PFSK-1 (cell line): Measurements from ENCODE around the gene GABARAP.

Source experiments
- FOXP2 ChIP-seq: optimal IDR thresholded peaks from 2 replicates; pipeline ENCODE3; 2011; ENCODE audit warnings: borderline replicate concordance, control low read depth, inconsistent platforms; ENCODE audit not compliant: insufficient read depth; ENCODE audit errors: extremely low read length, extremely low read depth
- POLR2AphosphoS5 ChIP-seq: IDR thresholded peaks from 2 replicates; pipeline ENCODE4 v1.6.1; 2012; ENCODE audit warnings: low read depth, mild to moderate bottlenecking, control low read depth, low read length, moderate library complexity
- SIN3A ChIP-seq: IDR thresholded peaks from 2 replicates; pipeline ENCODE4 v1.6.1; 2012; ENCODE audit warnings: mild to moderate bottlenecking, low read length, moderate library complexity, borderline replicate concordance; ENCODE audit not compliant: insufficient read depth
- TAF1 ChIP-seq: IDR thresholded peaks from 2 replicates; pipeline ENCODE4 v1.6.1; 2012; ENCODE audit warnings: low read length, control low read depth, borderline replicate concordance; ENCODE audit not compliant: insufficient read depth
- TF ChIP-seq, protein P1 (sequence below), 2 experiments: IDR thresholded peaks; 2 replicates each; pipeline versions ENCODE4 v1.6.1 to v1.8.0; 2011 to 2012; ENCODE audit warnings: low read depth in 2 of 2, low read length in 2 of 2, control low read depth in 1 of 2, inconsistent platforms in 1 of 2, mild to moderate bottlenecking in 1 of 2, moderate library complexity in 1 of 2; ENCODE audit not compliant: insufficient read depth in 1 of 2

GABARAP gene

DNA sequence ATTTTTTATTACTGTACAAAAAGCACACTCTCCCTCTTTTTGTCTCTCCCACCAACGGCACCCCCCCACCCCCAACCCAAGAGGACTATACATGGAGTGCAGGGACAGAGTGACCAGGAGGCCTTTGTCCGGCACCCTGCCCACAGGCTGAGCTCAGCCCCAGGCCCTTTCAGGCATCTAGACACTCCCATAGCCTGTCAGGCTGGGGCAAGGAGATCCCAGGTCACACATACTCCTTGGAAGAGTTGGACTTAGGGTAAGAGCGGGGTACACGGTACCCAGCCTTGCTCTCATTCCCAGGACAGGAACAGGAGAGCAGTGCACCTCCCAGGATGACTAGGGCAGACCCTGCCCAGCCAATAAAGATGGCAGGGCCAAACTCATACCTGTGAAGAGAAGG, 17.9 kb upstream of the GABARAP start:
- TF ChIP-seq POLR2AphosphoS5 (no peak), FOXP2 (no peak), TAF1 (no peak), SIN3A (no peak)
- TF ChIP-seq, protein P1, sequence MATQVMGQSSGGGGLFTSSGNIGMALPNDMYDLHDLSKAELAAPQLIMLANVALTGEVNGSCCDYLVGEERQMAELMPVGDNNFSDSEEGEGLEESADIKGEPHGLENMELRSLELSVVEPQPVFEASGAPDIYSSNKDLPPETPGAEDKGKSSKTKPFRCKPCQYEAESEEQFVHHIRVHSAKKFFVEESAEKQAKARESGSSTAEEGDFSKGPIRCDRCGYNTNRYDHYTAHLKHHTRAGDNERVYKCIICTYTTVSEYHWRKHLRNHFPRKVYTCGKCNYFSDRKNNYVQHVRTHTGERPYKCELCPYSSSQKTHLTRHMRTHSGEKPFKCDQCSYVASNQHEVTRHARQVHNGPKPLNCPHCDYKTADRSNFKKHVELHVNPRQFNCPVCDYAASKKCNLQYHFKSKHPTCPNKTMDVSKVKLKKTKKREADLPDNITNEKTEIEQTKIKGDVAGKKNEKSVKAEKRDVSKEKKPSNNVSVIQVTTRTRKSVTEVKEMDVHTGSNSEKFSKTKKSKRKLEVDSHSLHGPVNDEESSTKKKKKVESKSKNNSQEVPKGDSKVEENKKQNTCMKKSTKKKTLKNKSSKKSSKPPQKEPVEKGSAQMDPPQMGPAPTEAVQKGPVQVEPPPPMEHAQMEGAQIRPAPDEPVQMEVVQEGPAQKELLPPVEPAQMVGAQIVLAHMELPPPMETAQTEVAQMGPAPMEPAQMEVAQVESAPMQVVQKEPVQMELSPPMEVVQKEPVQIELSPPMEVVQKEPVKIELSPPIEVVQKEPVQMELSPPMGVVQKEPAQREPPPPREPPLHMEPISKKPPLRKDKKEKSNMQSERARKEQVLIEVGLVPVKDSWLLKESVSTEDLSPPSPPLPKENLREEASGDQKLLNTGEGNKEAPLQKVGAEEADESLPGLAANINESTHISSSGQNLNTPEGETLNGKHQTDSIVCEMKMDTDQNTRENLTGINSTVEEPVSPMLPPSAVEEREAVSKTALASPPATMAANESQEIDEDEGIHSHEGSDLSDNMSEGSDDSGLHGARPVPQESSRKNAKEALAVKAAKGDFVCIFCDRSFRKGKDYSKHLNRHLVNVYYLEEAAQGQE (IDR thresholded peaks at IDR 0.05; ENCODE audit: insufficient read depth in 1 of 2, low read depth in 2 of 2, low read length in 2 of 2), result no peak

DNA sequence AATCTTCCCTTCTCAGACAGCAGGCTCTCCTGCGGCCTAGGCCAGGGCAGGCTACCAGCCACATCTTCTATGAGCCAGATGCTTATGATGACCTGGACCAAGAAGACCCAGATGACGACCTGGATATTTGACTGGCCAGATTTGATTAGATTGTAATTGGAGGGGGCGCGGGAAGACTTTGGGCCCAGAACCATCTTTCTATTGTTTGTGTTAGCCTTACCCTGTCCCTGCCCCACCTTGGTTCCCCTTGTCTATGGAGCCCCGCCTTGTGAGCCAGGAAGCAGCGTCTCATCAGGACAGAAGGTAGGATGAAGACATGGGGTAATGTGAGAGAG, 17.3 kb upstream of the GABARAP start:
- TF ChIP-seq POLR2AphosphoS5 (no peak), FOXP2 (no peak), TAF1 (no peak), SIN3A (no peak)
- TF ChIP-seq, protein P1 (IDR thresholded peaks at IDR 0.05; ENCODE audit: insufficient read depth in 1 of 2, low read depth in 2 of 2, low read length in 2 of 2), result no peak

DNA sequence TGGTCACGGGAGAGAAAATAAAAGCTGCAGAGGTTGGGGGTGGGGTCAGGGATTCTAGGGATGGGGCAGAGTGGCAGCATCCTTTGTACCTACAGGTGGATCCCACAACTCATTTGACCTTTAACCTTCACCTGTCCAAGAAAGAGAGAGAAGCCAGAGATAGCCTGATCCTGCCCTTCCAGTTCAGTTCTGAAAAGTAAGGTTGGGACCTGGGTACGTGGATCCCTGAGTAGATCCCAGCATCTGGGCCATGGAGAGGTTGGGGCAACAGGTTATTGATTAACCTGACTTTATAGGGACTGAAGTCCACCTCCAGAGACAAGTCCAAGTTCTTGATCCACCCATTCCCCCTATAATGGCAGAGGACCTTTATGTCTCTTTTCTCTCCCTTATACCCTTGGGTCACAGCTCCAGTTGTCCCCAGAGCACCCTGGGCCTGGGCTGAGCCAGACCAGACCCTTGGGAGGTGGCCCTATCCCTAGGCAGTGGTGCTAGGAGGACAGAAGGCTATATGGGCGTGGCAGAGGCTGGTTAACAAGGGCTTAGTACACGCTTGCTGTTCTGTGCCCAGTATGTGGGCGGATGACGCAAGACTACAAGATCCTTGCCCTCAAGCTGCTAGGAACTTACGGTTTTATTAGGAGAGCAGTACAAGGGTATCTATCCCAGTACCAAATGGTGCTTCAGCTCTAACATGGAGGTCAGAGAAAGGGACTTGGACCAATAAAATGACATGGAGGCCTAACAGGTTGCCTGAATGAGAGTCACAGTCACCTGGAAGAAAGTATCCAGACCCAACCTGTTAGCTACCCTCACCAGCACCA, 16.7 kb upstream of the GABARAP start:
- TF ChIP-seq POLR2AphosphoS5 (peak; percentile 22; the same call in 1 of the 2 replicates), SIN3A (no peak)

DNA sequence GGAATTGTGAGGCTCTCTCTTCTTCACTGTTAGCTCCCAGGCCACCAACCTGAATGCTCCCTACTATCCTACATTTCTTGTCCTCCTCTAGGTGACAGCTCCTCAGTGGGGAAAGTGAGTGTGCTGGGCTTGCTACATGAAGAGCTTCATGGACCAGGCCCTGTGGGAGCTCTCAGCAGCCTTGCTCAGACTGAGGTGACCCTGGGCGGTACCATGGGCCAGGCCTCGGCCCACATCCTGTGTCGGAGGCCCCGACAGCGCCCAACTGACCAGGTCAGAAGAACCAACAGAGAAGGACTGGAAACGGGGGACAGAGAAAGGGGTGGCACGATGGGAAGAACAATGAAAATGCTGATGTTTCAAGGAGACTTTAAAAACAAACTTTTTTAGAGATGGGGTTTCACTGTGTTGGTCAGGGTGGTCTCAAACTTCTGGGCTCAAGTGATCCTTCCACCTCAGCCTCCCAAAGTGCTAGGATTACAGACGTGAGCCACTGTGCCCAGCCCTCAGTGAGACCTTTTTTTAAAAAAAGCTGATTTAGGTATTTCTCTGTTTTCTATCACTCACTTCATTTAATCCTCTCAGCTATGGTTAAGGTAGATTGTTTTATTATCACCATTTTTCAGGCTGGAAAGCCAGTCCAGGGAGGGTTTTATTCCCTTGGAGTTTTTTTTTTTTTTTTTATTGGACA, 14.7 kb upstream of the GABARAP start:
- TF ChIP-seq FOXP2 (no peak), TAF1 (no peak), SIN3A (no peak), POLR2AphosphoS5 (no peak; the same call in 1 of the 2 replicates)
- TF ChIP-seq, protein P1 (IDR thresholded peaks at IDR 0.05; ENCODE audit: insufficient read depth in 1 of 2, low read depth in 2 of 2, low read length in 2 of 2), result no peak

DNA sequence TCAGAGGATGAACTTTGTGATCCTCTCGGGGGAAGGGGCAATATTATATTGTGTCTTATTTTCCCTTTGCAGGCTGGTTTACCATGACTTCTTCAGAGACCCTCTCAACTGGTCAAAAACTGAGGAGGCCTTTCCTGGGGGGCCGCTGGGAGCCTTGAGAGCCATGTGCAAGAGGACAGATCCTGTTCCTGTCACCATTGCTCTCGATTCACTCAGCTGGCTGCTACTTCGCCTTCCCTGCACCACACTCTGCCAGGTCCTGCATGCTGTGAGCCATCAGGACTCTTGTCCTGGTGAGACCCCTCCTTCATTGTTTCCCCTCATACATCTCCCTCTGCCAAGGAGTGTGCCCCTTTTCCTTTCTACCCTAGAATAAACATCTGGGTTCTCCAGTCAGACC, 12.3 kb upstream of the GABARAP start:
- TF ChIP-seq, protein P1 (IDR thresholded peaks at IDR 0.05; ENCODE audit: insufficient read depth in 1 of 2, low read depth in 2 of 2, low read length in 2 of 2), result no peak
- no peak for TF ChIP-seq POLR2AphosphoS5
- no peak for TF ChIP-seq SIN3A
- TF ChIP-seq TAF1, result no peak
- no peak for TF ChIP-seq FOXP2
